Neural cell (in vitro differentiated cells): Measurements from ENCODE around the gene SRCAP. TPM values are rescaled to one million over a fixed set of nuclear protein-coding genes. Genes with fewer than 3 reads are reported as not detected.

Source experiments
- H2AFZ ChIP-seq: fragments of 200-600, 300-800 bp; sonication (generic), shearing (Covaris generic); 2 replicates; pipeline ENCODE4 v1.6.0; 2014; ENCODE audit warnings: low read depth, mild to moderate bottlenecking, antibody characterized with exemption, low read length, moderate library complexity
- H3F3A ChIP-seq: fragments of 200-600 bp; shearing (Covaris generic); 2 replicates; pipeline ENCODE4 v1.6.1; 2016; ENCODE audit warnings: mild to moderate bottlenecking, moderate library complexity, mixed read lengths, antibody characterized with exemption, low read length; ENCODE audit not compliant: insufficient read depth, poor library complexity, severe bottlenecking
- H3K27ac ChIP-seq: fragments of 200-600, 300-800 bp; sonication (generic), shearing (Covaris generic); 2 replicates; pipeline ENCODE4 v1.5.1; 2014; ENCODE audit warnings: mild to moderate bottlenecking, low read length, moderate library complexity
- H3K27me3 ChIP-seq: fragments of 300-800, 200-600 bp; sonication (generic), shearing (Covaris generic); 2 replicates; pipeline ENCODE4 v1.6.0; 2014; ENCODE audit warnings: mild to moderate bottlenecking, low read depth, low read length, moderate library complexity; ENCODE audit not compliant: insufficient read depth
- H3K36me3 ChIP-seq: fragments of 300-800, 200-600 bp; sonication (generic), shearing (Covaris generic); 2 replicates; pipeline ENCODE4 v1.5.1; 2014; ENCODE audit warnings: mild to moderate bottlenecking, antibody characterized with exemption, low read length, moderate library complexity; ENCODE audit not compliant: insufficient read depth
- H3K4me2 ChIP-seq: fragments of 300-800, 200-600 bp; sonication (generic), shearing (Covaris generic); 2 replicates; pipeline ENCODE4 v1.6.0; 2014; ENCODE audit warnings: mild to moderate bottlenecking, low read length
- H3K4me3 ChIP-seq: fragments of 300-800, 200-600 bp; sonication (generic), shearing (Covaris generic); 2 replicates; pipeline ENCODE4 v1.5.1; 2014; ENCODE audit warnings: mild to moderate bottlenecking, low read length, moderate library complexity
- H3K79me2 ChIP-seq: fragments of 200-600 bp; shearing (Covaris generic); replicated peaks from 2 replicates; pipeline ENCODE4 v1.6.0; 2014; ENCODE audit warnings: mild to moderate bottlenecking, low read length, moderate library complexity; ENCODE audit not compliant: insufficient read depth
- H3K9ac ChIP-seq: fragments of 300-800, 200-600 bp; sonication (generic), shearing (Covaris generic); 2 replicates; pipeline ENCODE4 v1.6.1; 2016; ENCODE audit warnings: mild to moderate bottlenecking, low read length, mixed read lengths
- H3K9me2 ChIP-seq: fragments of 200-600 bp; shearing (Covaris generic); 2 replicates; pipeline ENCODE4 v1.6.1; 2016; ENCODE audit warnings: mild to moderate bottlenecking, low read length, mixed read lengths; ENCODE audit not compliant: insufficient read depth
- H3K9me3 ChIP-seq: fragments of 200-600, 300-800 bp; sonication (generic), shearing (Covaris generic); 2 replicates; pipeline ENCODE4 v1.6.1; 2016; ENCODE audit warnings: mild to moderate bottlenecking, mixed run types, low read length, moderate library complexity, mixed read lengths
- H4K20me1 ChIP-seq: fragments of 200-600 bp; shearing (Covaris generic); 2 replicates; pipeline ENCODE4 v1.6.1; 2016; ENCODE audit warnings: mild to moderate bottlenecking, mixed run types; ENCODE audit not compliant: insufficient read depth
- EP300 ChIP-seq: fragments of 450-650 bp; conservative IDR thresholded peaks from 2 replicates; pipeline ENCODE4 v1.6.1; 2014; ENCODE audit warnings: antibody characterized with exemption, mild to moderate bottlenecking, moderate library complexity; ENCODE audit not compliant: poor library complexity, severe bottlenecking
- EZH2 ChIP-seq: fragments of 200-600, 300-800 bp; shearing (Covaris generic), sonication (generic); IDR thresholded peaks from 2 replicates; pipeline ENCODE4 v1.6.1; 2014; ENCODE audit warnings: antibody characterized with exemption, low read length, borderline replicate concordance, mild to moderate bottlenecking; ENCODE audit not compliant: insufficient read depth, poor library complexity, severe bottlenecking
- MXI1 ChIP-seq: fragments of 450-650 bp; conservative IDR thresholded peaks from 2 replicates; pipeline ENCODE4 v1.6.1; 2014; ENCODE audit warnings: antibody characterized with exemption, mild to moderate bottlenecking; ENCODE audit not compliant: poor library complexity, severe bottlenecking
- POLR2AphosphoS5 ChIP-seq: IDR thresholded peaks from 2 replicates; pipeline ENCODE4 v1.6.1; 2012
- RAD21 ChIP-seq: fragments of 450-650 bp; conservative IDR thresholded peaks from 2 replicates; pipeline ENCODE4 v1.6.1; 2014; ENCODE audit warnings: antibody characterized with exemption, mild to moderate bottlenecking, moderate library complexity
- REST ChIP-seq: IDR thresholded peaks from 2 replicates; pipeline ENCODE4 v1.6.1; 2012; ENCODE audit warnings: borderline replicate concordance
- SMC3 ChIP-seq: fragments of 450-650 bp; conservative IDR thresholded peaks from 2 replicates; pipeline ENCODE4 v1.6.1; 2014; ENCODE audit warnings: antibody characterized with exemption, mild to moderate bottlenecking, moderate library complexity; ENCODE audit not compliant: poor library complexity
- TAF1 ChIP-seq: IDR thresholded peaks from 2 replicates; pipeline ENCODE4 v1.6.1; 2012; ENCODE audit warnings: low read depth
- polyA plus RNA-seq: library from polyadenylated mRNA; depleted of rRNA; stranded (reverse); fragments of >200 nt; gene quantifications from 2 replicates; pipeline ENCODE4 v1.2.3, GENCODE V29; 2014
- TF ChIP-seq, protein P1 (sequence below): fragments of 450-650 bp; IDR thresholded peaks from 2 replicates; pipeline ENCODE4 v1.5.1; 2014; ENCODE audit warnings: antibody characterized with exemption, mild to moderate bottlenecking, moderate library complexity; ENCODE audit not compliant: poor library complexity, severe bottlenecking

The SRCAP gene
- polyA plus RNA-seq, 1 donor from 2014 or later = 0.76 TPM

GRCh38 chr16:30680326-30680725 lies 18.6 kb upstream of the SRCAP start:
- TF ChIP-seq POLR2AphosphoS5 (no peak), RAD21 (no peak), REST (no peak), SMC3 (no peak), EP300 (no peak), TAF1 (no peak), EZH2 (no peak), MXI1 (no peak)
- TF ChIP-seq, protein P1, sequence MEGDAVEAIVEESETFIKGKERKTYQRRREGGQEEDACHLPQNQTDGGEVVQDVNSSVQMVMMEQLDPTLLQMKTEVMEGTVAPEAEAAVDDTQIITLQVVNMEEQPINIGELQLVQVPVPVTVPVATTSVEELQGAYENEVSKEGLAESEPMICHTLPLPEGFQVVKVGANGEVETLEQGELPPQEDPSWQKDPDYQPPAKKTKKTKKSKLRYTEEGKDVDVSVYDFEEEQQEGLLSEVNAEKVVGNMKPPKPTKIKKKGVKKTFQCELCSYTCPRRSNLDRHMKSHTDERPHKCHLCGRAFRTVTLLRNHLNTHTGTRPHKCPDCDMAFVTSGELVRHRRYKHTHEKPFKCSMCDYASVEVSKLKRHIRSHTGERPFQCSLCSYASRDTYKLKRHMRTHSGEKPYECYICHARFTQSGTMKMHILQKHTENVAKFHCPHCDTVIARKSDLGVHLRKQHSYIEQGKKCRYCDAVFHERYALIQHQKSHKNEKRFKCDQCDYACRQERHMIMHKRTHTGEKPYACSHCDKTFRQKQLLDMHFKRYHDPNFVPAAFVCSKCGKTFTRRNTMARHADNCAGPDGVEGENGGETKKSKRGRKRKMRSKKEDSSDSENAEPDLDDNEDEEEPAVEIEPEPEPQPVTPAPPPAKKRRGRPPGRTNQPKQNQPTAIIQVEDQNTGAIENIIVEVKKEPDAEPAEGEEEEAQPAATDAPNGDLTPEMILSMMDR = no peak
- H3F3A ChIP-seq = no peaks in the 10 kb centered on the region
- no peaks in the 10 kb centered on the region for H4K20me1 ChIP-seq
- no peak overlapping the region for H3K4me2 ChIP-seq
- H3K4me3 ChIP-seq = no peak overlapping the region
- no peak overlapping the region for H3K27ac ChIP-seq
- H3K9me3 ChIP-seq = no peaks in the 10 kb centered on the region
- no peaks in the 10 kb centered on the region for H3K9me2 ChIP-seq
- H3K27me3 ChIP-seq = no peaks in the 10 kb centered on the region
- no peaks in the 10 kb centered on the region for H3K36me3 ChIP-seq
- no peak overlapping the region for H3K9ac ChIP-seq
- H3K79me2 ChIP-seq = no peaks in the 10 kb centered on the region
- no peak overlapping the region for H2AFZ ChIP-seq

GRCh38 chr16:30688701-30689100 lies 10.3 kb upstream of the SRCAP start:
- Histone ChIP-seq H3K27ac (no peak overlapping the region), H3K9ac (no peak overlapping the region), H3K27me3 (no peaks in the 10 kb centered on the region), H3F3A (no peaks in the 10 kb centered on the region), H3K4me2 (no peak overlapping the region), H4K20me1 (no peaks in the 10 kb centered on the region), H2AFZ (no peak overlapping the region), H3K79me2 (no peaks in the 10 kb centered on the region), H3K9me3 (no peaks in the 10 kb centered on the region), H3K36me3 (no peaks in the 10 kb centered on the region), H3K9me2 (no peaks in the 10 kb centered on the region), H3K4me3 (no peak overlapping the region)
- TF ChIP-seq, protein P1 = no peak
- TF ChIP-seq RAD21 (no peak), POLR2AphosphoS5 (no peak), REST (no peak), SMC3 (no peak), EP300 (no peak)
